Spleen (tissue), 7 donors: ENCODE data around the gene GDPGP1.

Experiments used
- CTCF ChIP-seq, 11 experiments: fragments of 200-600 bp in 7 of 11; fragments of 450-650 bp in 4 of 11; sonication (generic) in 4 of 11; IDR thresholded peaks in 8 of 11; conservative IDR thresholded peaks in 3 of 11; 1 replicate in 7 of 11; 2 replicates in 4 of 11; pipeline versions ENCODE4 v1.4.0 to v1.8.0; 2016 to 2021; ENCODE audit warnings: antibody characterized with exemption in 11 of 11, inconsistent platforms in 4 of 11, mild to moderate bottlenecking in 1 of 11
- POLR2A ChIP-seq, 3 donors: fragments of 450-650 bp; IDR thresholded peaks; one replicate each; pipeline ENCODE4 v1.5.1; 2017; ENCODE audit warnings: antibody characterized with exemption in 3 of 3, mild to moderate bottlenecking in 1 of 3
- POLR2AphosphoS5 ChIP-seq, 3 donors: sonication (generic); formaldehyde crosslinking; IDR thresholded peaks; one replicate each; pipeline ENCODE4 v1.5.1; 2017; ENCODE audit warnings: antibody characterized with exemption in 3 of 3
- donor health status: DM: no; HTN: no; CAD: no; lungs with moderate emphysema.
- donor health status: DM: no; HTN: no; CAD: no.
- donor health status: DM: no; HTN: no; CAD: no.

GRCh38 chr15:90201944-90202375, 32.0 kb upstream of the GDPGP1 start:
- TF ChIP-seq CTCF (IDR thresholded peaks at IDR 0.05 in 8 of 11, conservative IDR thresholded peaks at IDR 0.05 in 3 of 11) (no peak), POLR2A (IDR thresholded peaks at IDR 0.05) (no peak), POLR2AphosphoS5 (IDR thresholded peaks at IDR 0.05) (no peak)
